D721Med (cell line): ENCODE data around the gene MINDY2.

ENCODE experiments used
- DNase-seq: peaks from one replicate; pipeline ENCODE4 v3.0.0; 2011; ENCODE audit warnings: low spot score; ENCODE audit not compliant: insufficient read length
- FAIRE-seq: peaks from 2 replicates; lab custom pipeline; 2011; peaks lifted over from hg19 to GRCh38; lab: Jason Lieb, UNC
- CTCF ChIP-seq: IDR thresholded peaks from 2 replicates; pipeline ENCODE4 v1.5.1; 2012; ENCODE audit warnings: mild to moderate bottlenecking, control low read depth; ENCODE audit not compliant: insufficient read depth; ENCODE audit errors: missing control alignments

The MINDY2 gene

GRCh38 chr15:58742819-58743502 is 28.1 kb upstream of the MINDY2 start:
- FAIRE-seq (no peak), DNase-seq (no peak)
- no peak for TF ChIP-seq CTCF

GRCh38 chr15:58746174-58746573 is 24.9 kb upstream of the MINDY2 start:
- DNase-seq (no peak), FAIRE-seq (no peak)
- no peak for TF ChIP-seq CTCF

GRCh38 chr15:58748040-58748851 is 22.9 kb upstream of the MINDY2 start:
- no peak for TF ChIP-seq CTCF
- no peak for DNase-seq
- FAIRE-seq: no peak

- FAIRE-seq (no peak), DNase-seq (no peak)
- TF ChIP-seq CTCF: no peak
Observed at GRCh38 chr15:58748852-58749531, 22.1 kb upstream of the MINDY2 start.

GRCh38 chr15:58749532-58750337 is 21.4 kb upstream of the MINDY2 start, which contains the start of gene ADAM10:
ADAM10 (minus strand) TSS chr15:58749707; CDS start chr15:58749534, 173 bp downstream.
- FAIRE-seq: no peak
- peak; percentile 90 for DNase-seq
- no peak for TF ChIP-seq CTCF

GRCh38 chr15:58752716-58753115 is 18.4 kb upstream of the MINDY2 start:
- DNase-seq: no peak
- no peak for FAIRE-seq
- no peak for TF ChIP-seq CTCF
